CD14-positive monocyte (primary cell): ENCODE results near the gene BCAT1. TPM values are rescaled to one million over a fixed set of nuclear protein-coding genes. Genes with fewer than 3 reads are reported as not detected.

Experiments used
- DNase-seq, 3 donors: peaks; one replicate each; pipeline ENCODE4 v3.0.0-alpha.2; 2011 to 2022
- H2AFZ ChIP-seq: 2 replicates; pipeline ENCODE4 v1.6.0; 2012; ENCODE audit warnings: mild to moderate bottlenecking, low read depth, low read length, inconsistent platforms; ENCODE audit not compliant: insufficient read depth, poor library complexity, severe bottlenecking
- H3K27ac ChIP-seq, 2 donors: 1 replicate in 1 of 2; 2 replicates in 1 of 2; pipeline ENCODE4 v1.5.1; 2012 to 2013; ENCODE audit warnings: low read length in 2 of 2, control low read depth in 1 of 2, inconsistent platforms in 1 of 2, low read depth in 1 of 2, mild to moderate bottlenecking in 1 of 2
- H3K27me3 ChIP-seq, 2 donors: one replicate each; pipeline versions ENCODE4 v1.6.0 to v1.6.1; 2011 to 2013; ENCODE audit warnings: low read length in 2 of 2; ENCODE audit not compliant: control insufficient read depth in 2 of 2, insufficient read depth in 2 of 2
- H3K36me3 ChIP-seq, 2 donors: replicated peaks in 1 of 2; 1 replicate in 1 of 2; 2 replicates in 1 of 2; pipeline versions ENCODE4 v1.5.1 to v1.6.1; 2012 to 2013; ENCODE audit warnings: low read length in 2 of 2, control low read depth in 1 of 2, inconsistent platforms in 1 of 2, mild to moderate bottlenecking in 1 of 2; ENCODE audit not compliant: insufficient read depth in 2 of 2, control insufficient read depth in 1 of 2
- H3K4me1 ChIP-seq, 2 donors: 1 replicate in 1 of 2; 2 replicates in 1 of 2; pipeline versions ENCODE4 v1.5.1 to v1.6.1; 2012 to 2013; ENCODE audit warnings: low read length in 2 of 2, control low read depth in 1 of 2, inconsistent platforms in 1 of 2, mild to moderate bottlenecking in 1 of 2, moderate library complexity in 1 of 2; ENCODE audit not compliant: insufficient read depth in 2 of 2, control insufficient read depth in 1 of 2
- H3K4me2 ChIP-seq: replicated peaks from 2 replicates; pipeline ENCODE3; 2012; ENCODE audit warnings: low read length, moderate library complexity, mild to moderate bottlenecking; ENCODE audit not compliant: poor library complexity, severe bottlenecking; ENCODE audit errors: extremely low read depth
- H3K4me3 ChIP-seq, 3 experiments: fragments of 200-600 bp in 1 of 3; sonication (generic) in 1 of 3; replicated peaks in 1 of 3; 1 replicate in 2 of 3; 2 replicates in 1 of 3; pipeline ENCODE4 v1.5.1; 2011 to 2013; ENCODE audit warnings: low read length in 3 of 3, mild to moderate bottlenecking in 3 of 3, control low read depth in 2 of 3, low read depth in 2 of 3, inconsistent platforms in 1 of 3, moderate library complexity in 1 of 3
- H3K79me2 ChIP-seq: 2 replicates; pipeline ENCODE4 v1.6.0; 2012; ENCODE audit warnings: mild to moderate bottlenecking, control low read depth, inconsistent platforms, low read length, moderate library complexity; ENCODE audit not compliant: insufficient read depth
- H3K9ac ChIP-seq: 2 replicates; pipeline ENCODE4 v1.6.0; 2017; ENCODE audit warnings: low read length, mild to moderate bottlenecking; ENCODE audit not compliant: insufficient read depth, poor library complexity, severe bottlenecking
- H3K9me3 ChIP-seq, 2 donors: replicated peaks in 1 of 2; 1 replicate in 1 of 2; 2 replicates in 1 of 2; pipeline versions ENCODE4 v1.5.1 to v1.6.1; 2012 to 2013; ENCODE audit warnings: low read length in 2 of 2, control low read depth in 1 of 2; ENCODE audit not compliant: control insufficient read depth in 1 of 2, insufficient read depth in 1 of 2
- H4K20me1 ChIP-seq: 2 replicates; pipeline ENCODE4 v1.6.0; 2012; ENCODE audit warnings: mild to moderate bottlenecking, low read length, control low read depth, moderate library complexity; ENCODE audit not compliant: insufficient read depth
- H3K27ac Mint-ChIP-seq, 7 donors: one replicate each; pipeline ENCODE4 v1.8.0; 2020; ENCODE audit warnings: mild to moderate bottlenecking in 7 of 7, mixed read lengths in 7 of 7, moderate library complexity in 6 of 7, inconsistent platforms in 2 of 7
- H3K27me3 Mint-ChIP-seq, 3 donors: one replicate each; pipeline ENCODE4 v1.8.0; 2021 to 2022; ENCODE audit warnings: low read depth in 3 of 3, mild to moderate bottlenecking in 3 of 3, mixed read lengths in 3 of 3, moderate library complexity in 3 of 3, inconsistent platforms in 1 of 3
- H3K36me3 Mint-ChIP-seq, 2 donors: one replicate each; pipeline ENCODE4 v1.8.0; 2020; ENCODE audit warnings: mixed read lengths in 2 of 2, inconsistent platforms in 1 of 2, mild to moderate bottlenecking in 1 of 2
- H3K4me1 Mint-ChIP-seq: one replicate; pipeline ENCODE4 v1.8.0; 2020; ENCODE audit warnings: mild to moderate bottlenecking, mixed read lengths
- H3K4me3 Mint-ChIP-seq, 2 donors: one replicate each; pipeline ENCODE4 v1.8.0; 2020; ENCODE audit warnings: mild to moderate bottlenecking in 2 of 2, mixed read lengths in 2 of 2, moderate library complexity in 1 of 2
- H3K9me3 Mint-ChIP-seq, 7 donors: one replicate each; pipeline ENCODE4 v1.8.0; 2020 to 2022; ENCODE audit warnings: mixed read lengths in 7 of 7, mild to moderate bottlenecking in 6 of 7, moderate library complexity in 6 of 7, inconsistent platforms in 2 of 7
- WGBS: methylation state at CpG from one replicate; pipeline ENCODE4 v1.1.5; 2013; ENCODE audit warnings: missing lambda C conversion rate; ENCODE audit not compliant: insufficient coverage; 5-methylcytosine and 5-hydroxymethylcytosine counted together
- intact Hi-C, 2 donors: fragments of 100-400 bp; cut with micrococcal nuclease; formaldehyde crosslinking; loops; one replicate each; pipeline versions ENCODE4 v1.15.0 to v1.15.1; 2023
- polyA plus RNA-seq, 3 donors: library from polyadenylated mRNA; depleted of rRNA in 1 of 3; unstranded in 2 of 3; stranded (reverse) in 1 of 3; fragments of 300-500 nt in 2 of 3; fragments of >200 nt in 1 of 3; fragmentation: Illumina TruSeq in 2 of 3; gene quantifications; 1 replicate in 2 of 3; 2 replicates in 1 of 3; pipeline ENCODE4 v1.2.3, GENCODE V29; 2012 to 2021
- TF ChIP-seq, protein P1 (sequence below): fragments of 200-600 bp; IDR thresholded peaks from one replicate; pipeline ENCODE4 v1.8.0; 2022; ENCODE audit warnings: antibody characterized with exemption, mild to moderate bottlenecking

Gene BCAT1
- polyA plus RNA-seq, 3 donors = 3.5 to 16.9 (median 15.2) TPM

- Histone ChIP-seq H3K27ac (no peak overlapping the region), H2AFZ (no peak overlapping the region), H3K4me2 (no peak overlapping the region), H3K36me3 (no peaks in the 10 kb centered on the region), H3K79me2 (no peaks in the 10 kb centered on the region), H3K4me3 (no peak overlapping the region), H3K9me3 (no peaks in the 10 kb centered on the region), H3K9ac (no peak overlapping the region), H3K27me3 (no peaks in the 10 kb centered on the region), H3K4me1 (peaks cover 13 to 18% of the 10 kb centered on the region in 2 donors), H4K20me1 (no peaks in the 10 kb centered on the region)
- intact Hi-C loops = no loop called here
- TF ChIP-seq, protein P1, sequence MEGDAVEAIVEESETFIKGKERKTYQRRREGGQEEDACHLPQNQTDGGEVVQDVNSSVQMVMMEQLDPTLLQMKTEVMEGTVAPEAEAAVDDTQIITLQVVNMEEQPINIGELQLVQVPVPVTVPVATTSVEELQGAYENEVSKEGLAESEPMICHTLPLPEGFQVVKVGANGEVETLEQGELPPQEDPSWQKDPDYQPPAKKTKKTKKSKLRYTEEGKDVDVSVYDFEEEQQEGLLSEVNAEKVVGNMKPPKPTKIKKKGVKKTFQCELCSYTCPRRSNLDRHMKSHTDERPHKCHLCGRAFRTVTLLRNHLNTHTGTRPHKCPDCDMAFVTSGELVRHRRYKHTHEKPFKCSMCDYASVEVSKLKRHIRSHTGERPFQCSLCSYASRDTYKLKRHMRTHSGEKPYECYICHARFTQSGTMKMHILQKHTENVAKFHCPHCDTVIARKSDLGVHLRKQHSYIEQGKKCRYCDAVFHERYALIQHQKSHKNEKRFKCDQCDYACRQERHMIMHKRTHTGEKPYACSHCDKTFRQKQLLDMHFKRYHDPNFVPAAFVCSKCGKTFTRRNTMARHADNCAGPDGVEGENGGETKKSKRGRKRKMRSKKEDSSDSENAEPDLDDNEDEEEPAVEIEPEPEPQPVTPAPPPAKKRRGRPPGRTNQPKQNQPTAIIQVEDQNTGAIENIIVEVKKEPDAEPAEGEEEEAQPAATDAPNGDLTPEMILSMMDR = no peak
- no peak overlapping the region for H3K27ac Mint-ChIP-seq
- H3K36me3 Mint-ChIP-seq = no peaks in the 10 kb centered on the region
- H3K27me3 Mint-ChIP-seq = peaks cover 0 to 1% (median 0%) of the 10 kb centered on the region in 3 donors
- WGBS = no CpG with 5 or more reads among the region's 3 CpGs
- no peaks in the 10 kb centered on the region for H3K9me3 Mint-ChIP-seq
- H3K4me1 Mint-ChIP-seq = peaks cover 17% of the 10 kb centered on the region
- DNase-seq = no peak
- no peak overlapping the region for H3K4me3 Mint-ChIP-seq
Observed at GRCh38 chr12:24920141-24920540, 28.8 kb downstream of the BCAT1 start.

GRCh38 chr12:24919346-24920001 is 29.4 kb downstream of the BCAT1 start:
- H4K20me1 ChIP-seq = no peaks in the 10 kb centered on the region
- Mint-ChIP-seq H3K27me3 (peaks cover 0 to 1% (median 0%) of the 10 kb centered on the region in 3 donors), H3K9me3 (no peaks in the 10 kb centered on the region), H3K4me3 (no peak overlapping the region), H3K36me3 (no peaks in the 10 kb centered on the region), H3K27ac (no peak overlapping the region), H3K4me1 (peaks cover 17% of the 10 kb centered on the region)
- TF ChIP-seq, protein P1 = no peak
- no peak overlapping the region for H3K4me2 ChIP-seq
- no peak overlapping the region for H3K4me3 ChIP-seq
- no peak overlapping the region for H3K9ac ChIP-seq
- H3K4me1 ChIP-seq = peaks cover 13 to 18% of the 10 kb centered on the region in 2 donors
- intact Hi-C loops = no loop called here
- H3K27ac ChIP-seq = no peak overlapping the region
- no CpG with 5 or more reads among the region's 4 CpGs for WGBS
- no peaks in the 10 kb centered on the region for H3K9me3 ChIP-seq
- no peaks in the 10 kb centered on the region for H3K27me3 ChIP-seq
- H3K79me2 ChIP-seq = no peaks in the 10 kb centered on the region
- H2AFZ ChIP-seq = no peak overlapping the region
- no peak for DNase-seq
- H3K36me3 ChIP-seq = no peaks in the 10 kb centered on the region
